Skeletal muscle satellite cell (primary cell): ENCODE data around the gene C11orf52.

Experiments used
- H3K27me3 ChIP-seq: 2 replicates; pipeline ENCODE4 v1.7.0; 2013; ENCODE audit warnings: low read length; ENCODE audit not compliant: control insufficient read depth, insufficient read depth
- H3K36me3 ChIP-seq: 2 replicates; pipeline ENCODE4 v1.7.0; 2013; ENCODE audit warnings: mild to moderate bottlenecking, control low read depth, low read length; ENCODE audit not compliant: insufficient read depth
- H3K4me1 ChIP-seq: 2 replicates; pipeline ENCODE4 v1.7.0; 2013; ENCODE audit warnings: low read length; ENCODE audit not compliant: control insufficient read depth, insufficient read depth
- H3K4me2 ChIP-seq: 2 replicates; pipeline ENCODE4 v1.7.0; 2013; ENCODE audit warnings: mild to moderate bottlenecking, low read length
- H3K4me3 ChIP-seq: 2 replicates; pipeline ENCODE4 v1.7.0; 2013; ENCODE audit warnings: low read length
- H3K9ac ChIP-seq: 2 replicates; pipeline ENCODE4 v1.7.0; 2013; ENCODE audit warnings: mild to moderate bottlenecking, low read depth, low read length, moderate library complexity
- H3K9me3 ChIP-seq: replicated peaks from 2 replicates; pipeline ENCODE4 v1.7.0; 2013; ENCODE audit warnings: mild to moderate bottlenecking, control low read depth, low read length

Gene C11orf52

DNA sequence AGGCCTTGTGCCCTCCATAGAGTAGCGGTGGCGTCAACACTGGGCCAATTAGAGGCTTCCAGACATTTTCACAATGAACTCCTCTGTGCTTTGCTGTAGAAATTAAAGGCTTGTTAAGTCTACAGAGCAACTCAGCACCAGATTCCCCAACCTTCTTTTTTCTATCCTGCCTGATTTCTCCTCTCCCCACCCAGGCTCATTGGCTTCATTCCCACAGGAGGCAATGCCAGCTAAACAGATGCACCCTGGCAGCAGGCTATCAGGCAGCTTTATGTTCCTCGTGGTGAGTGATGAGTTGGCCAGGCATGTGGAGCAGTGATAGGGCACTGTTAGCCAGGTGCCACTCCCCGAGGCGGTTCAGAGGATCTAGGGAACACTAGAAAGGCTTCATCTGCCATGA lies 23.2 kb downstream of the C11orf52 start:
- no peak overlapping the region for H3K4me3 ChIP-seq
- no peaks in the 10 kb centered on the region for H3K36me3 ChIP-seq
- H3K27me3 ChIP-seq = no peaks in the 10 kb centered on the region
- no peaks in the 10 kb centered on the region for H3K9me3 ChIP-seq
- peak overlapping the region; percentile 83 for H3K9ac ChIP-seq
- H3K4me1 ChIP-seq = peaks cover 89% of the 10 kb centered on the region
- H3K4me2 ChIP-seq = peak overlapping the region; percentile 29

DNA sequence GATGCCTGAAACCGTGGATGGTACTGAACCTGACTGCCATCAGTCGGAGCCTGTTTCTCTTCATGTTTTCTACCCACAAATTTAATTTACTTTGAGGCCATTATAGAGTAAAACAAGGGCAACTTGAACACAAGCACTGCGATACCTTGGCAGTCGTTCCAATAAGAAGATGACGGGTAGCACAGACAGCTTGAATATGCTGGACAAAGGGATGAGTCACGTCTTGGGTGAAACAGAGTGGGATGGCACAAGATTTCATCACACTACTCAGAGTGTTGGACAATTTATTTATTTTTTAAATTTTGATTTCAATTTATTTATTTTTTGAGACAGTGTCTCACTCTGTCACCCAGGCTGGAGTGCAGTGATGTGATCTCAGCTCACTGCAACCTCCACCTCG lies 24.1 kb downstream of the C11orf52 start:
- H3K4me3 ChIP-seq = no peak overlapping the region
- H3K4me1 ChIP-seq = peaks cover 87% of the 10 kb centered on the region
- H3K4me2 ChIP-seq = peak overlapping the region; percentile 29
- peak overlapping the region; percentile 83 for H3K9ac ChIP-seq
- no peaks in the 10 kb centered on the region for H3K27me3 ChIP-seq
- no peaks in the 10 kb centered on the region for H3K36me3 ChIP-seq
- no peaks in the 10 kb centered on the region for H3K9me3 ChIP-seq

DNA sequence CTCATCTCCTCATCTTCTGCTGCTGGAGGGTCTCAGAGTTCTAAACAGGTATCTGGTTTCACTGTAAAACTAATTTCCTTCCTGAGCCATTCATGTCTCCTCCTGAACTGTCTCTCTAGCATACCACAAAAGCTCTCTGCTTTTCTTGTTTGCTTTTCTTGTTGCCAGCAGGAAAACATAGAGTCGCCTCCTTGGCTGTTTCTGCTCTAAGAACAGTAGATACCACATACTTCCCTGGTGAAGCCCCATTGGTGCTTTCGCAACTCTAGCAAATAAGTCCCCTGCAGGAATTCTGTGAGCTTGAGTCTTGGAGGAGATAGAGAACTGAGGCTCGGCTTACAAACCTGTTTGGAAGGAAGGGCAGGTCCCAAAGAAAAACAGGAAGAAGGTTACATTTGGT lies 25.4 kb downstream of the C11orf52 start:
- Histone ChIP-seq H3K9ac (peak overlapping the region; percentile 83), H3K9me3 (no peaks in the 10 kb centered on the region), H3K4me1 (peaks cover 73% of the 10 kb centered on the region), H3K36me3 (no peaks in the 10 kb centered on the region), H3K4me3 (peak overlapping the region; percentile 51), H3K27me3 (no peaks in the 10 kb centered on the region), H3K4me2 (peak overlapping the region; percentile 74)

DNA sequence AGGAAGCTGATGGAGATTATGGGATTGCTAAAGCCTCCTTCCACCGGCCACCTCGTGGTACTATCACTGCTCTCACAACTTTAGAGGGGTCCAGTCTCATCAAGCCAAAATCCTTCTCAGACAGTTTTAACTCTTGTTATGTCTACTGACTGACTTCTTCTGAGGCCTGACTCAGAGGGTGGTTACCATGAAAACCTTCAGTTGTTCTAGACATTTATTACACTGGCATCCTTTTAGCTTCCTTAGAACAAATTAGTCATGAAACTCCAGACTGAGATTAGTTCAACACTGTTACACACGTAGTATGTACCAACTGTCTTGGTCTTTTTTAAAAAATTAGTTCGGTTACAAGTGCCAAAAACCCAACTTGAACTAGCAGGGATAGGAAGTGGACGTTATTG lies 25.9 kb downstream of the C11orf52 start:
- peaks cover 68% of the 10 kb centered on the region for H3K4me1 ChIP-seq
- peak overlapping the region; percentile 87 for H3K9ac ChIP-seq
- peak overlapping the region; percentile 74 for H3K4me2 ChIP-seq

DNA sequence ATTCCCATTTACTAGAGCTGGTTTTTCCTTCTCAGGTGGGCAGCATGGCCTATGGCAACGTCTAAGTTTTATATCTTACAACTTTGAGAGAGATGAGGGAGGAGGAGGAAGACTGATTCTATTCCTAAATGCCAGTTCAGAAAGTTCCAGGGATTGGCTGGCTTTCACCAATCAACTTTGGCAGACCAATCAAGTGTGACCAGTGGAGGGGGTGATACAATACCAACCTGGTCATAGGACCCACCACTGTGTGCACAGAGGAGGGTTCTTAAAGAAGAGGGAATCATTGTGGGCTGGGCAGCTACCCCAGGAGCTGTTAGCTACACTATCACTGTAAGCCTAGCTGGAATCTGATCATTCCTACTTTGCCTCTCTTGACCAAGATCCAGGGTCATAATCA lies 26.5 kb downstream of the C11orf52 start:
- no peaks in the 10 kb centered on the region for H3K27me3 ChIP-seq
- H3K36me3 ChIP-seq = no peaks in the 10 kb centered on the region
- H3K4me2 ChIP-seq = peak overlapping the region; percentile 68
- H3K4me1 ChIP-seq = peaks cover 63% of the 10 kb centered on the region
- H3K4me3 ChIP-seq = peak overlapping the region; percentile 34
- H3K9ac ChIP-seq = peak overlapping the region; percentile 87
- no peaks in the 10 kb centered on the region for H3K9me3 ChIP-seq

More for the DNA sequence above, 25.9 kb downstream of the C11orf52 start:
- peak overlapping the region; percentile 51 for H3K4me3 ChIP-seq
- H3K27me3 ChIP-seq = no peaks in the 10 kb centered on the region
- H3K36me3 ChIP-seq = no peaks in the 10 kb centered on the region
- no peaks in the 10 kb centered on the region for H3K9me3 ChIP-seq

DNA sequence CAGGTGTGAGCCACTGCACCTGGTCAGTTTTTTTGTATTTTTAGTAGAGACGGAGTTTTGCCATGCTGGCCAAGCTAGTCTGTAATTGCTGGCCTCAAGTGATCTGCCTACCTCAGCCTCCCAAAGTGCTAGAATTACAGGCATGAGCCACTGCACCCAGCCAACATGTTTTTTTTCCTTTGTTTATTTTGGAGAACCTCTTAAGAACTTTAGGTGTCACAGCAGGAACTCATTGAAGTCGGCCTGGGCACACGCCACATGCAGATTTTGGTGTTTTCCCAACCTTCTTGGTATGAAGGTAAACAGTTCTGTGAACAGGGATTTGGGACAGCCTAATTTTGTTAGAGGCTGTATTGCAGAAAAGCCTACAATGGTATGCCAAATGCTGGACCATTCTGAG lies 27.8 kb downstream of the C11orf52 start:
- no peaks in the 10 kb centered on the region for H3K27me3 ChIP-seq
- H3K4me2 ChIP-seq = no peak overlapping the region
- H3K4me1 ChIP-seq = peaks cover 51% of the 10 kb centered on the region
- no peaks in the 10 kb centered on the region for H3K9me3 ChIP-seq
- H3K36me3 ChIP-seq = no peaks in the 10 kb centered on the region
- H3K9ac ChIP-seq = no peak overlapping the region
- H3K4me3 ChIP-seq = no peak overlapping the region

DNA sequence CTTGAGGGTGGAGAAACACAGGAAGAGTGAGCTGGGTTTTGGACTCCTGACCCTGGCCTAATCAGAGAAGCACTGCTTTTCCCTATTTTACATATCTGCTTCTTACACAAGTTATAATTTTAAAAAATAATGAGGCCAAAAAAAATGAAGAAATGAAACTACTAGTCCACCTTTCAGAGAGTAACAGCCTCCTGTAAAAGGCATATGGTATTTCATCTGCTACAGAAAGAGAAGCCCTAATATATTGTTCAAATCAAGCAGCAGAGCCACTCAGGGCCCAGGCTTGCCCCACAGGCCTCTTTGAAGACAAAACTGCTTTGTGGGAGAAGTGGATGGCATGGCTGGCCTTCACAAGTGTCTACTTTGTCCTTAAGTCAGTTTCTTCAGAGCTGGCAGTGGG lies 28.4 kb downstream of the C11orf52 start:
- no peaks in the 10 kb centered on the region for H3K27me3 ChIP-seq
- no peak overlapping the region for H3K4me2 ChIP-seq
- no peaks in the 10 kb centered on the region for H3K36me3 ChIP-seq
- H3K9ac ChIP-seq = peak overlapping the region; percentile 10
- H3K4me1 ChIP-seq = peaks cover 44% of the 10 kb centered on the region
- no peak overlapping the region for H3K4me3 ChIP-seq
- no peaks in the 10 kb centered on the region for H3K9me3 ChIP-seq

DNA sequence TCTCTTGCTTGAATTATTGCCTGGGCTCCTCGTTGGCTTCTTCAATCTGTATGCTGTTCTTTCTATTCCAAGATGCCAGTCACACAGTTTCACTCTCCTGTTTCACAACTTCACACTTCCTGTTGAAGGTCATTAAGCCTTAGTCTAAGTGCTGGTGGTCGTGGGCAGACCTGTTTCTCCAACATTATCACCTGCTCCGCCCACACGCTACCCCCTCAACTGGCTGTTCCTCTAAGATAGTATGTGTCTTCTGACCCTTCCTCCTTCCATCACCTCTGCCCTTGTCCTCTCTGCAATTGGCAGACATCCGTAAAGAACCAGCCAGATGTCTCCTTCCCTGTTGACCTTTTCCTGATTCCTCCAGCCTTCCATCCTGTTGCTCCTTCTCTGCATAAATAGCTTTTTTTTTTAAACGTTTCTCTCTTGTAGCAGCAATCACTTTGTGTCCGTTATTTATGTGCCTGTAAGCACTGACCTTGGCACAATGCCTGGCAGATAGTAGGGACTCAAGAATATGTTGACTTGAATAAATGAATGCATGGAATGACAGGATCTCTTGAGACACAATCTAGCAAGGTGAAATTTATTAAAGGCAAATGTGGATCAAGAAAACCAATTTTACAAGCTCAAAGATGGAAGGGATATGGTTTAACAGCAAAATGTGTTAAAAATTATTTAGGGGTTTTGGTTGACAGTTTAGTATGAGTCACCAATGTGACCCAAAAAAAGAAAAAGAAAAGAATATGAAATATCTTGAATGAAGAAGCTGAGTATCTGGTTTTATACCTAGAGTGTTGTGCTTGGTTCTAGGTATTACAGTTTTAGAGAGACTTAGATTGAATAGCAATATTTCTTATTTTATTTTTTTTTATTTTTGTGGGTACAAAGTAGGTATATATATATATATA lies 31.1 kb downstream of the C11orf52 start:
- H3K9ac ChIP-seq = no peak overlapping the region
- H3K27me3 ChIP-seq = no peaks in the 10 kb centered on the region
- H3K4me1 ChIP-seq = peaks cover 21% of the 10 kb centered on the region
- no peaks in the 10 kb centered on the region for H3K36me3 ChIP-seq
- no peak overlapping the region for H3K4me2 ChIP-seq
- no peak overlapping the region for H3K4me3 ChIP-seq
- no peaks in the 10 kb centered on the region for H3K9me3 ChIP-seq

DNA sequence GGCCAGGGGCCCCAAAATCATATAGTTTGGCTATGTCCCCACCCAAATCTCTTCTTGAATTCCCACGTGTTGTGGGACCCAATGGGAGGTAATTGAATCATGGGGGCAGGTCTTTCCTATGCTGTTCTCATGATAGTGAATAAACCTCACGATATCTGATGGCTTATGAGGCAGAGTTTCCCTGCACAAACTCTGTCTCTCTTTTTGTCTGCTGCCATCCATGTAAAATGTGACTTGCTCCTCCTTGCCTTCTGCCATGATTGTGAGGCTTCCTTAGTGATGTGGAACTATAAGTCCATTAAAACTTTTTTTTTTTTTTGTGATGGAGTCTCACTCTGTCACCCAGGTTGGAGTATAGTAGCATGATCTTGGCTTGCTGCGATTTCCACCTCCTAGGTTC lies 32.9 kb downstream of the C11orf52 start:
- Histone ChIP-seq H3K27me3 (no peaks in the 10 kb centered on the region), H3K9ac (no peak overlapping the region), H3K36me3 (no peaks in the 10 kb centered on the region), H3K4me2 (no peak overlapping the region), H3K4me3 (no peak overlapping the region), H3K9me3 (no peaks in the 10 kb centered on the region), H3K4me1 (peaks cover 6% of the 10 kb centered on the region)

DNA sequence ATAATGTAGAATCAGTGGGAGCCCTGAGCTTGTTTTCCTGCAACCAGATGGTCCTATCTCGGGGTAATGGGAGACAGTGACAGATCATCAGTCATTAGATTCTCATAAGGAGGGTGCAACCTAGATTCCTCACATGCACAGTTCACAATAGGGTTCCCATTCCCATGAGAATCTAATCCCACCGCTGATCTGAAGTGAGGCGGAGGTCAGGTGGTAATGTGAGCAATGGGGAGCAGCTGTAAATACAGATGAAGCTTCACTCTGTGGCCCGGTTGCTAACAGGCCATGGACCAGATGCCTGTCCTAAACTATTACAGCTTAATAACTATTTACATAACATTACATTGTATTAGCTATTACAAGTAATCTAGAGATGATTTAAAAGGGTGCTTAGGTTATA lies 35.4 kb downstream of the C11orf52 start:
- no peak overlapping the region for H3K9ac ChIP-seq
- no peaks in the 10 kb centered on the region for H3K9me3 ChIP-seq
- H3K4me3 ChIP-seq = no peak overlapping the region
- peaks cover 8% of the 10 kb centered on the region for H3K36me3 ChIP-seq
- H3K4me1 ChIP-seq = peaks cover 7% of the 10 kb centered on the region
- no peaks in the 10 kb centered on the region for H3K27me3 ChIP-seq
- no peak overlapping the region for H3K4me2 ChIP-seq

DNA sequence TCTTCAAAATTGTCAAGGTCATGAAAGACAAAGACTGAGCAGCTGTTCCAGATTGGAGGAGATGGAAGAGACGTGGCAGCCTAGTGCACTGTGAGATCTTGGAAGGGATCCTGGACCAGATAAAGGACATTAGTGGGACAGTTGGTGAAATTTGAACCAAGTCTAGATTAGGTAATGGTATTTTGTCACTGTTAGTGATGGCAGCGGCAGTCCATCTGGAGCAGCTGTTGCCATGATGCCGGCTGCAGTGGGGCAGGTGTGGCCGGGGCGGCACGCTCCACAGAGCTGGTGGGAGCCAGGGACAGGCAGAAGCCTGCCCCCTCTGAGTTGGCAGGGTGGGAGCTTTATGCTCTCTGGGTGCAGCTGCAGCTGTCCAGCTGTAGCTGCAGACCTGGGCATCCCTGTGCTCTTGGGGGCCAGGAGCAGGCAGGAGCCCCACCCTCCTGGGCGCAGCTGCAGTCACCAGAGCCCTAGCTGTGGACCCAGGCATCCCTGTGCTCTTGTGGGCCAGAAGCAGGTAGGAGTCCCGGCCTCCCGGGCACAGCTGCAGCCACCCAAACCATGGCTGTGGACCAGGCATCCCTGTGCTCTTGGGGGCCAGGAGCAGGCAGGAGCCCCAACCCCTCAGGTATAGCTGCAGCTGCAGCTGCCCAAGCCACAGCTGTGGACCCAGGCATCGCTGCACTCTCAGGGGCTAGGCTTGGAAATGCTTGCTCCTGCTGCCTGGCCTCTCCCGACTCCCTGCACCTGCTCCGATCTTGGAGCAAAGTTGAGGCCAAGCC lies 39.1 kb downstream of the C11orf52 start:
- no peaks in the 10 kb centered on the region for H3K9me3 ChIP-seq
- H3K9ac ChIP-seq = no peak overlapping the region
- no peaks in the 10 kb centered on the region for H3K27me3 ChIP-seq
- H3K4me1 ChIP-seq = peaks cover 7% of the 10 kb centered on the region
- H3K36me3 ChIP-seq = peaks cover 9% of the 10 kb centered on the region
- no peak overlapping the region for H3K4me2 ChIP-seq
- no peak overlapping the region for H3K4me3 ChIP-seq
